Activated naive CD4-positive, alpha-beta T cell treated with anti-CD3 and anti-CD28 coated beads, Interleukin-2, amount 50 U/mL, for 24 hours (primary cell): Measurements from ENCODE around the gene PLPP6.

Experiments used
- H3K27ac Mint-ChIP-seq: one replicate; pipeline ENCODE4 v1.8.0; 2021; ENCODE audit warnings: mild to moderate bottlenecking, mixed read lengths
- H3K27me3 Mint-ChIP-seq: one replicate; pipeline ENCODE4 v1.8.0; 2021; ENCODE audit warnings: mixed read lengths
- H3K36me3 Mint-ChIP-seq: one replicate; pipeline ENCODE4 v1.8.0; 2021; ENCODE audit warnings: mixed read lengths
- H3K4me1 Mint-ChIP-seq: one replicate; pipeline ENCODE4 v1.8.0; 2021; ENCODE audit warnings: mixed read lengths
- H3K4me3 Mint-ChIP-seq: one replicate; pipeline ENCODE4 v1.8.0; 2021; ENCODE audit warnings: mild to moderate bottlenecking, mixed read lengths
- H3K9me3 Mint-ChIP-seq: one replicate; pipeline ENCODE4 v1.8.0; 2021; ENCODE audit warnings: mixed read lengths

The PLPP6 gene

DNA sequence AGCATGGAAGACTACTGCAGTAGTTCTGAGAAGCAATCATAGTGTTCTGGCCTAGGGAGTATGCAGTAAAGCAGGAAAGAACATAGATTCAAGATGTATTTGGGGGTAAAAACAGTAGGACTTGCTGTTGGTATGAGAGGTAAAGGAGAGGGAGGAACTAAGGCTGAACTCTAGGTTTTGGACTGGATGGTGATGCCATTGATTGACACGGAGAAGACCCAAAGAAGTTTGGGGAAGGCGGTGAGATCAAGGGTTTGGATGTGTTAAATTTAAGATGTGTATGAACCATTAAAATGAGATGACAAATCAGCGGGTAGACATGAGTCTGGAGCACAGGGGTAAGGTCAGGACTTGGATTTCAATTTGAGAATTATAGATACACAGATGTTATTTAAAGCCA is 15.3 kb downstream of the PLPP6 start:
- Mint-ChIP-seq H3K4me1 (no peaks in the 10 kb centered on the region), H3K27me3 (no peaks in the 10 kb centered on the region), H3K4me3 (no peak overlapping the region), H3K27ac (no peak overlapping the region), H3K36me3 (peaks cover 4% of the 10 kb centered on the region), H3K9me3 (no peaks in the 10 kb centered on the region)

DNA sequence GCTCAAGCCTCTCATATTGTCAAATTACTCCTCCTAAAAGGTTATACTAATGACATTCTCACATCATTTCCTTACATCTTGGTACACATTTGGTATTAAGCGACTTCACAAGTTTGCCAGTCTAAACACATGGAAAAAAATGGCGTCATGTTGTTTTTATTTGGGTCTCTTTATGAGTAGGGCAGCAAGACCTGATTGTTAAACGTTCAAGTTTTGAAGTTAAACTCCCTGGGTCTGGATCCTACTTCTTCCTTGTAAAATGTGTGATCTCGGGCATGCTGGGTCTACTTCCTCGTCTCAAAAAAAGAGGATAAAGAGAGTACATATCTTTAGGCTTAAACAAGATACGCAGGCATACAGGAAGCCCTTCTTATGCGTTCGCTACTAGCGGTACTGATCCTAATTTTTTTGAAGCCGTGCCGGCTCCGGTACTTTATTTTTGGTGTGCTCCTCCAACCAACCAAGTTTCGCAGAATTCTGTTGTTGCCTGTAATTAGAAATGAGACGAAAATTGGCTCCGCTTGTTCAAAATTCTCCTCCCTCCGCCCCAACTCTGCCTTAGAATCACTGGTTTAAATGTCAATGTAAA is 16.7 kb downstream of the PLPP6 start:
- Mint-ChIP-seq H3K4me3 (no peak overlapping the region), H3K36me3 (peaks cover 10% of the 10 kb centered on the region), H3K4me1 (peaks cover 8% of the 10 kb centered on the region), H3K27ac (no peak overlapping the region), H3K9me3 (no peaks in the 10 kb centered on the region), H3K27me3 (no peaks in the 10 kb centered on the region)

DNA sequence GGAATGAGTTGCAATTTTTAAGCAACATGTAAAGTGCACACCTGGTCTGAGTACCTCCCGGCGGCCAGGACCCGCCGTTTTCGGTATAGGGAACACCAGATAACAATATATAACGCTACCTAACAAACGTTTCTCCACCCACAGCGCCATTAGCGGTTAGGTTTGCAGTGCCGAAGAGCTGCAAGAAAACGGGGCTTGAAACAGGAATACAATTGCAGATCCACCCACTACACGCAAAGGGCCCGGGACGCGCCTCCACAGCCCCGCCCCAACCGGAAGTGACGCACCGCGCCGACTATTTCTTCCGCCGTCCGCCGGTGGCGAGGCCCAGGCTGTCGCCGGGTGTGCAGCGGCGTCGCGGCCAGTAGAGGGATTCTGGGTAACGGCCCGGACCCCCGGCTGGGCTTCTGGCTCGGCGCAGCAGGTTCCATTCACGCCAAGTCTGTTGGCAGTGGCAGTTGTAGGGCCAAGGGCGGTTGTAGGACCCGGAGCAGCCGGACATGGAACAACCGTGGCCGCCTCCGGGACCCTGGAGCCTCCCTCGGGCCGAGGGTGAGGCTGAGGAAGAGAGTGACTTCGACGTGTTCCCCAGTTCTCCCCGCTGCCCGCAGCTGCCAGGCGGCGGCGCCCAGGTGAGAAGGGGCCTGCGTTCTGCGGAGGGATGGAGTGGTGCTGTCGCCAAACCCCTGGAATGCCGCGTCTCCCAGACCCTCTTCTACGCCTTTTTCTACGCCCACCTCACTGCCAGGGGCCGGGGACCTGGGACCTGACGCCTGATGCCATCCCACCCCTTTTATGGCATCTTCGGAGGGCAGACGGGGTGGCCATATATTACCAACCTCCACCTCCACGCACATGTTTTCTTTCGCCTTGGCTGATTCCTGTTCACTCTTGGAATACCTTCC is 17.4 kb downstream of the PLPP6 start, which contains the start of gene CDC37L1:
Gene CDC37L1, plus strand, starts transcription at position 302 of the 905 bp plus-strand sequence. Its CDS starts 199 bp downstream, at position 501.
- H3K27me3 Mint-ChIP-seq = no peaks in the 10 kb centered on the region
- H3K4me1 Mint-ChIP-seq = peaks cover 12% of the 10 kb centered on the region
- H3K9me3 Mint-ChIP-seq = no peaks in the 10 kb centered on the region
- H3K27ac Mint-ChIP-seq = no peak within 1 kb of the TSS
- H3K4me3 Mint-ChIP-seq = no peak within 1 kb of the TSS
- H3K36me3 Mint-ChIP-seq = peaks cover 10% of the 10 kb centered on the region

DNA sequence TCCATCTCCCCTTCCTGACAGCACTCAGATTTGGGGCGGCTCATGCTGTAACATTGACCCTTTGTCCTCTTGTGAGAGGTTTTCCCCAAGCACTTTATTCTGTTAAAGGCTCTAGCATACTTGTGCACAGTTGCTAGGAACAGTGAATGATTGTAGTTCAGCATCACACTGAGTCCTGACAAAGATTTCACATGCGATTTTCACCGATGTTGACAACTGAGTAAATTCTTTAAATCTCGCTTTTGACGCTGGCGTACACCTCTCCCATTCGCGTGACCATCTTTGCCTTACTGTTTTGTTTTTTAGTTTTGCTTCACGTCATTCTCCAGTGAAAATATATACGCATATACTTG is 18.1 kb downstream of the PLPP6 start:
- H3K36me3 Mint-ChIP-seq = peaks cover 13% of the 10 kb centered on the region
- H3K4me3 Mint-ChIP-seq = no peak overlapping the region
- peaks cover 18% of the 10 kb centered on the region for H3K4me1 Mint-ChIP-seq
- no peaks in the 10 kb centered on the region for H3K27me3 Mint-ChIP-seq
- no peaks in the 10 kb centered on the region for H3K9me3 Mint-ChIP-seq
- H3K27ac Mint-ChIP-seq = no peak overlapping the region

DNA sequence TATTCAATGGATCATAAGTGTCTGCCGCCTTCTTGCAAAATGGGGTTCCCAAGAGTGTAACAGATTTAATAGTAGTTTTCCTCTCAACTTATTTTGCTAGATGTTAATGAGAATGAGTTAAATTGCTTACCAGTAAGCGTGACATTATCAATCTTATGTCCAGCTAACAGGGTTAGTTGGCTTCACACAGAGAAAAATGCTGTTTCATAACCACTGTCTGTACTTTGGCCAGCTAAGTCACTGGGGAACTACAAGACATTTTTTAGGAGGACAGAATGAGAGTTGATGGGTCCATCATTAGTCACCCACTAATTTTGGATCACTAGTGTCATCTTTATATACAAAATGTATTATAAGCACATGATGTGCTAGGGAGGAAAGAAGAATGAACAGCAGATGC is 18.7 kb downstream of the PLPP6 start:
- Mint-ChIP-seq H3K27me3 (no peaks in the 10 kb centered on the region), H3K9me3 (no peaks in the 10 kb centered on the region), H3K4me3 (no peak overlapping the region), H3K36me3 (peaks cover 14% of the 10 kb centered on the region), H3K27ac (no peak overlapping the region), H3K4me1 (peaks cover 24% of the 10 kb centered on the region)

DNA sequence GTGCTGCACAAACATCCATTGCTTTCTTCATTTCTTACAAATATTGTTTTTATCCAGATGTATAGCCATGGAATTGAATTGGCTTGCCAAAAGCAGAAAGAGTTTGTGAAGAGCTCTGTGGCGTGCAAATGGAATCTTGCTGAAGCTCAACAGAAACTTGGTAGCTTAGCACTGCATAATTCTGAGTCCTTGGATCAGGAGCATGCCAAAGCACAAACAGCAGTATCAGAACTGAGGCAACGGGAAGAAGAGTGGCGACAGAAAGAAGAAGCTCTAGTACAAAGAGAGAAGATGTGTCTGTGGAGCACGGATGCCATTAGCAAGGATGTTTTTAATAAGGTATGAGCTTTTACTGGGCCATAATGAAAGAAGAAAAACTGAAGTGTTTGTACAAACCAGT is 22.7 kb downstream of the PLPP6 start:
- Mint-ChIP-seq H3K27ac (no peak overlapping the region), H3K4me3 (no peak overlapping the region), H3K27me3 (no peaks in the 10 kb centered on the region), H3K36me3 (peaks cover 17% of the 10 kb centered on the region), H3K9me3 (no peaks in the 10 kb centered on the region), H3K4me1 (peaks cover 43% of the 10 kb centered on the region)

DNA sequence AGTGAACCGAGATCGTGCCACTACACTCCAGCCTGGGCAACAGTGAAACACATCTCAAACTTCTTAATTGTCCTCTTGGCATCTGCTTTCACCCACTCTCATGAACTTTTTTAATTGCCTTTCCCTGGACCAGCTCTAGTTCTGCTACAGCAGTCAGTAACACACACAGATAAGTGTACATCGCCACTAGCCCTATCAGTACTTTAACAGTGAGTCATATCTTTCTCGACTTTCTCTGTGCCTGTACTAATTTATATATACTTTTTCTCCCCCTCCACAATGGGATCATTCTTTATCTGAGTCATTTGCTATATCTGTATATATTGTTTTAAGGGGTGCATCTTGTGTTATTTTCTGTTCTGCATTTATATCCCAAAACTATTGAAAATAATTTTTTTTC is 24.0 kb downstream of the PLPP6 start:
- Mint-ChIP-seq H3K4me3 (no peak overlapping the region), H3K9me3 (no peaks in the 10 kb centered on the region), H3K27me3 (no peaks in the 10 kb centered on the region), H3K4me1 (peaks cover 56% of the 10 kb centered on the region), H3K36me3 (peaks cover 22% of the 10 kb centered on the region), H3K27ac (no peak overlapping the region)

DNA sequence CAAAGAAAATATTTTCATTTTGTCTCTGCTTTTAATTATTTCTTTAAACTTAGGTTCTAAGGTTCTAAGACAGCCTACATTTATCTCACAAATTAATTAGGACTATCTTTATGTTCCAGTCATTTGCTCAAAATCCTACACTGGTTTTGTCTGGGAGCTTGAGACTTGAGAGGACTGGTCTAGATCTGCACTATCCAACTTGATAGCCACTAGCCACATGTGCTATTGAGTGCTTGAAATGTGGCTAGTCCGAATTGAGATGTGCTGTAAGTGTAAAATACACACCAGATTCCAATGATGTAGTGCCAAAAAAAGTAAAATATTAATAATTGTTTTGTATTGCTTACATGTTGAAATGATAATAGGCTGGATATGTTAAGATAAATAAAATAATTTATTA is 24.5 kb downstream of the PLPP6 start:
- H3K9me3 Mint-ChIP-seq = no peaks in the 10 kb centered on the region
- H3K27ac Mint-ChIP-seq = no peak overlapping the region
- H3K27me3 Mint-ChIP-seq = no peaks in the 10 kb centered on the region
- peaks cover 22% of the 10 kb centered on the region for H3K36me3 Mint-ChIP-seq
- H3K4me3 Mint-ChIP-seq = no peak overlapping the region
- H3K4me1 Mint-ChIP-seq = peaks cover 61% of the 10 kb centered on the region

DNA sequence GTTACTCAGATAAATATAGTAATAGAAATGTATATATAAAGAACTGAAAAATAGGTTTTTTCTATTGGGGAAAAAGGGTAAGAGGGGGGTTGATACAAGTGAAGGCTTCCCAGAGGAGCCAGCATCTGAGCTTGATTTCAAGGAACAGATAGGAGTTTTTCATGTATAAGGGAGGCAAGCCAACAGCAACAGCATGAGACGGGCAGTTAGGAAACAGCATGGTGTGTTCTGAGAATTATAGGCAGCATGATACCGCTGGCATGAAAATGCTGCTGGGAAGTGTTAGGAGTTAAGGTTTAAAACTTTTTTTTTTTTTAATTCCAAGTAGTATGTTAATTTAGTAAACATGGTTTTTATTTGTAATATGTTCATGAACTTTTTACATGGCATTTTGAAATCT is 26.9 kb downstream of the PLPP6 start:
- no peak overlapping the region for H3K27ac Mint-ChIP-seq
- H3K36me3 Mint-ChIP-seq = peaks cover 18% of the 10 kb centered on the region
- H3K27me3 Mint-ChIP-seq = no peaks in the 10 kb centered on the region
- no peaks in the 10 kb centered on the region for H3K9me3 Mint-ChIP-seq
- H3K4me3 Mint-ChIP-seq = peak overlapping the region; percentile 17
- peaks cover 64% of the 10 kb centered on the region for H3K4me1 Mint-ChIP-seq

DNA sequence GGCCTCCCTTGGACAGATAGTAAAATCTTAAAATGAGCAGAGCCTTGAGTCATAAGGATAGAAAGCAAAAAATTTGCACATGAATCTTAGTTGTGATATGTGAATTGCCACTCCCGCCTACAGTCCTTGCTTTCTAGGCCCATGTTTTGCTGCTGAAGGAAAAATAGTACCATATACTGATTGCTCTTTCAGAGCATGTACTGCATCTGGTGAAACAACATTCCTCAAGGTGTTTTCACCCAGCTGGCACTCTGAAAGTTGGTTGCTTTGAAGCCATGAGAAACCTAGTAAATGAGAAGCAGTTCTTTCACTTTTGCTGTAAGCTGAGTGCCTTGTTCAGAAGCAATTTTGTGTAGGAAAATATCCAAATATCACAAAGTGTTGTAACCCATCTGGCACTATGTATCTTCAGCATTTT is 27.6 kb downstream of the PLPP6 start:
- no peaks in the 10 kb centered on the region for H3K27me3 Mint-ChIP-seq
- H3K4me1 Mint-ChIP-seq = peaks cover 61% of the 10 kb centered on the region
- H3K9me3 Mint-ChIP-seq = no peaks in the 10 kb centered on the region
- peak overlapping the region; percentile 92 for H3K27ac Mint-ChIP-seq
- peak overlapping the region; percentile 62 for H3K4me3 Mint-ChIP-seq
- peaks cover 20% of the 10 kb centered on the region for H3K36me3 Mint-ChIP-seq

DNA sequence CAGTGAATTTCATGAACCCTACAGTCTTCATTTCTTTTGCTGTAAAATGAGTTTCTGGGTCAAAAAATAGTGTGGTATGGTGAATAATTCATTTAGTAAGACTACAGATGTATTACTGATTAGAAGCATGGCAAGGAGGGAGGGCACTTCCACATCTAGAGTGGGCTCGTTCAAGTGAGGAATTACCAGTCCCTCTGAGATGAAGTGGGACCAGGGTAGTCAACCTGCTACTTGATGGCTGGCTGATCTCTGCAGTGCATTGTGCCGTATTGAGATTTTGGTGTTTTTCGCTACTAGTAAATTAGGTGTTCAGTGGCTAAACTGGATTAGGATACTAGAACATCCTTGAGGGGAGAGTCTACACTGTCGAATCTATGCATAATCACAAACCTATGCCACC is 28.1 kb downstream of the PLPP6 start:
- peaks cover 57% of the 10 kb centered on the region for H3K4me1 Mint-ChIP-seq
- H3K4me3 Mint-ChIP-seq = peak overlapping the region; percentile 62
- peak overlapping the region; percentile 92 for H3K27ac Mint-ChIP-seq
- H3K36me3 Mint-ChIP-seq = peaks cover 18% of the 10 kb centered on the region
- no peaks in the 10 kb centered on the region for H3K9me3 Mint-ChIP-seq
- H3K27me3 Mint-ChIP-seq = no peaks in the 10 kb centered on the region

DNA sequence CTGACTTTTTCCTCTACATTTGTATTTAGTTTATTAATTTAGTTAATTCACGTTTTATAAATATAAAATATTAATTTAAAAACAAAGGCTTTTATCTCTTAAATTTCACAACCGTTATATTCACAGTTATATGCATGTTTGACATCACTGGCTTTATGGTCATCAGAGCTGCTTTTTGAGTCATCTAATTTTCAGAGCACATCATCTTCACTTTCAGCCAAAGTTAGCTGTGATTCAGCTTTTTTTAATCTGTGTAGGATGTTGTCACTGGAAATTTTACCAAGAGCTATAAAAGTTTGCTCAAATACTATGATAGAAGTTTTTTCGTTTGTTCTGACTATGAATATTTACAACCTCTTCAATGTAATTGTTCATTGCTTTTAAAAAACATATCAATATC is 29.7 kb downstream of the PLPP6 start:
- peaks cover 13% of the 10 kb centered on the region for H3K36me3 Mint-ChIP-seq
- H3K9me3 Mint-ChIP-seq = no peaks in the 10 kb centered on the region
- peaks cover 52% of the 10 kb centered on the region for H3K4me1 Mint-ChIP-seq
- no peak overlapping the region for H3K4me3 Mint-ChIP-seq
- H3K27me3 Mint-ChIP-seq = no peaks in the 10 kb centered on the region
- no peak overlapping the region for H3K27ac Mint-ChIP-seq

DNA sequence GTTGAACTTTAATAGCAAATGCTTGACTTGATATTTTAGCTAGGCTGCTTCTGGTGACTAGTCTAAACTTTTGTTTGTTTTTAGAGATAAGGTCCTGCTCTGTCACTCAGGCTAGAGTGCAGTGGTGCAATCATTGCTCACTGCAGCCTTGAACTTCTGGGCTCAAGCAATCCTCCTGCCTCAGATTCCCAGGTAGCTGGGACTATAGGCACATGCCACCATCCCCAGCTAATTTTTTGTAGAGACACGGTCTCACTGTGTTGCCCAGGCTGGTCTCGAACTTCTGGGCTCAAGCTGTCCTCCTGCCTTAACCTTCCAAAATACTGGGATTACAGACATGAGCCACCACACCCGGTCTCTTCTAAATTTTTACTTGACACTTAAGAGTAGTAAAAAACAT is 38.0 kb downstream of the PLPP6 start:
- Mint-ChIP-seq H3K36me3 (peaks cover 12% of the 10 kb centered on the region), H3K27ac (no peak overlapping the region), H3K9me3 (no peaks in the 10 kb centered on the region), H3K27me3 (no peaks in the 10 kb centered on the region), H3K4me1 (peaks cover 41% of the 10 kb centered on the region), H3K4me3 (no peak overlapping the region)

DNA sequence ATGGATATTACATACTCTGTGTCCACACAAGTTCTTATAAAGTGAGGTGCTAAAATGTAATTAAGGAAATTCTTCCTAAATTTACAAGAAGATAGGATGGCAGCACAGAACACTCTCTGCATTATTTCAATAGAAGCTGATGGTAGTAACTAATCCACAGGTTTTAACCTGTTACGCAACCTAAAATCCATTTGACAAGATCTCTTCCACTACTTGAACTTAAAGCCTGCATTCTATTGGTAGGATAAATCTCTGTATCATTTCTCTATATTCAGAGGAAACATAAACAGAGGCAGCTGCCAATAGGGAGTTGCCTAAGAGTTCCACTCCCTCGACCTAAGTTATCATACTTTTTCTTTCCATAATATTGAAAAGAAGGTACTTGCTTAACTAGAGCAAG is 38.8 kb downstream of the PLPP6 start:
- H3K4me3 Mint-ChIP-seq = no peak overlapping the region
- H3K27me3 Mint-ChIP-seq = no peaks in the 10 kb centered on the region
- no peaks in the 10 kb centered on the region for H3K9me3 Mint-ChIP-seq
- peaks cover 12% of the 10 kb centered on the region for H3K36me3 Mint-ChIP-seq
- peak overlapping the region; percentile 18 for H3K27ac Mint-ChIP-seq
- peaks cover 43% of the 10 kb centered on the region for H3K4me1 Mint-ChIP-seq

DNA sequence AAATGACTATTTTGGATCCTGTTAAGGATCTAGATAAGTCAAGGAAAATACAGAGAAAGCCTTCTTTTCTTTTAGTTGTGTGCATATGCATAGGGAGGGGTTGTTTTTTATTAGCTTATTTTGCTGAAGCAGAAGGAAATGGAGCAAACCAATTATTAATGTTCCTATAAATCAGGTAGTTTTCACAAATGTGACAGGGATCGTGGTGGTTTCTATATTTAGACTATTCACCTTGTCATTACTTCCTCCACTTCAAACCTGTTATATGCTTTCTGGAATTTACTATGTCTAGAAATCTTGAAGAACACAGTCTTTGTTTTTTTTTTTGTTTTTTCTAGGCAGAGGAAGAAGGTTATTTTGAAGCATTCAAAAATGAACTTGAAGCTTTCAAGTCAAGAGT is 39.4 kb downstream of the PLPP6 start:
- peaks cover 41% of the 10 kb centered on the region for H3K4me1 Mint-ChIP-seq
- no peak overlapping the region for H3K4me3 Mint-ChIP-seq
- H3K27me3 Mint-ChIP-seq = no peaks in the 10 kb centered on the region
- peak overlapping the region; percentile 18 for H3K27ac Mint-ChIP-seq
- H3K9me3 Mint-ChIP-seq = no peaks in the 10 kb centered on the region
- peaks cover 15% of the 10 kb centered on the region for H3K36me3 Mint-ChIP-seq

DNA sequence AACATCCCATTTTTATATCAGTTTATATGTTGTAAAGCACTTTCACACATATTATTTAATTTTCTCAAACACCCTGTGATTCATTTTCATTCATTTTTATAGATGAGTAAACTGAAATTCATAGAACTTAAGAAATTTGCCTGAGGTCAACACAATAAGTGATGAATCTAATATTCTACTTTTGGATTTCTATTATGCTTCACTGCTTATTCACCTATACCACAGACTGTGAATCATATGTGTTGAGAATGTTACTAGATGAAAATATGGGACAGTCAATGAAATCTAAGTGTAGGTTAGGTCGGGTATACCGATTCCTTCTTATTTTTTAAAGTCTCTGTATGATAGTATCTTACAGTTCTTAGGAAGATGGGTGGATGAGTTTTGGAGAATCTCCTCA is 42.0 kb downstream of the PLPP6 start:
- Mint-ChIP-seq H3K36me3 (peaks cover 10% of the 10 kb centered on the region), H3K27me3 (no peaks in the 10 kb centered on the region), H3K4me1 (peaks cover 37% of the 10 kb centered on the region), H3K27ac (peak overlapping the region; percentile 69), H3K4me3 (no peak overlapping the region), H3K9me3 (no peaks in the 10 kb centered on the region)
